Measurements from ENCODE around the gene PYY.
A peak's percentile ranks its signal among the peaks of the same experiment; 100 is the strongest.
"Not testable (repeated sequence)": the region's sequence is repeated elsewhere in the genome, so short reads cannot be mapped to it uniquely, and the experiment has no call there.

Gene PYY

DNA sequence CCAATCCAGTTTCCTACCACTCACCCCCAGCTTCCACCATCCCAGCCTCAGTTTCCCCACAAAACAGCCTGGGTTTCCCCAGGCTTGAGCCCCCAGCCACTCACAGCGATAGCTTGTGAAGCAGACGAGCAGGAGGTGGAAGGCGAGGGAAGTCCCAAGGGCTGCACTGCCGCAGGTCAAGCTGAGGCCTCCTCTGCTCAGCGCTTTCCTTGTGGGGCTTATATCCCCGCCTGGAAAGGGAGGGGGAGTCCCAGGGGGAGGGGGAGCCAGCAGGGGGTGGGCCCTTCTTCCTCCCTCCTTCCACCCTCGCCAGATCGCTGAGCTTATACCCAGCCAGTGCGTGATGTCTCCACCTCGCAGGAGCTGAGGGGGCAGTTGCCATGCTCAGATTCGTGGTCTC lies at the start of gene PYY:
Gene PYY (minus strand): TSS at position 195 of the 400 bp plus-strand sequence. CDS start 457 bp downstream, outside the sequence.
- peaks cover 60% of the 10 kb centered on the region for H3K27me3 ChIP-seq (ENCODE audit: insufficient read depth, low read length)
- H3K4me3 ChIP-seq (ENCODE audit: low read length): no peak within 1 kb of the TSS
- no peaks in the 10 kb centered on the region for H3K9me3 ChIP-seq (ENCODE audit: low read length)
- H3K4me1 ChIP-seq (ENCODE audit: insufficient read depth, low read length): peaks cover 6% of the 10 kb centered on the region
- peak within 1 kb of the TSS; percentile 9 for H2AFZ ChIP-seq (ENCODE audit: low read depth, low read length)
- no peaks in the 10 kb centered on the region for H3K36me3 ChIP-seq (ENCODE audit: insufficient read depth, low read length)

DNA sequence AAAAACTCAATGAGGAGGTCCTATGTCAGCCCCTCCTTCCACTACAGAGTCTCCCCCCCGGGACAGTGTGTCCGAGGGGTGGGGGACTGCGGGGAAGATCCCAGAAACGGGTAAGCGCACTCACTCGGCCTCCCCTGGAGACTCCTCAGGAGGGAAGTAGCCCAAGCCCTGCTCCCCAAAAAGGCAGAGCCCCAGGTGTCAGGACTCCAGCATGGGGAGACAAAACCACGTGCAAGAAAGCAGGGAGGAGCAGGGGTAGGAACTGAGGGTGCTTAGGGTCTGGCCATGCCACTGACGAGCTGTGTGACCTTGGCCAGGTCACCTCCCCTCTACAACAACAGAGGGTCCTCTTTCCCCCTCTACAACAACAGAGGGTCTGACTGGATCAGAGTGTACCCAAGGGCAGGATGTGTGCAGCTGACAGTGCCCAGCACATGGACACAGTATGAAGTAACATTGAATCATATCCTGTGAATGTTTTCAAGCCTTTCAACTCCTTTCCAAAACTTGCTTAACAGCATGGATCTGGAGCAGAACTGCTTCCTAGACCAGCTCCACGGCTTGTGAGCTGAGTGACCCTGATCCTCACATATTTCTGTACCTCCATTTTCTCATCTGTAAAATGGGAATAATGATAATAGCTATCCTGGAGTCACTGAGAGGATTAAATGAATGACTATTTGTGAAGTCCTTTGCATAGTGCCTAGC lies 48.6 kb upstream of the PYY start:
- Histone ChIP-seq H3K36me3 (ENCODE audit: insufficient read depth, low read length) (no peaks in the 10 kb centered on the region), H3K27me3 (ENCODE audit: insufficient read depth, low read length) (peaks cover 61% of the 10 kb centered on the region), H2AFZ (ENCODE audit: low read depth, low read length) (no peak overlapping the region), H3K4me1 (ENCODE audit: insufficient read depth, low read length) (no peaks in the 10 kb centered on the region), H3K4me3 (ENCODE audit: low read length) (no peak overlapping the region), H3K9me3 (ENCODE audit: low read length) (no peaks in the 10 kb centered on the region)

DNA sequence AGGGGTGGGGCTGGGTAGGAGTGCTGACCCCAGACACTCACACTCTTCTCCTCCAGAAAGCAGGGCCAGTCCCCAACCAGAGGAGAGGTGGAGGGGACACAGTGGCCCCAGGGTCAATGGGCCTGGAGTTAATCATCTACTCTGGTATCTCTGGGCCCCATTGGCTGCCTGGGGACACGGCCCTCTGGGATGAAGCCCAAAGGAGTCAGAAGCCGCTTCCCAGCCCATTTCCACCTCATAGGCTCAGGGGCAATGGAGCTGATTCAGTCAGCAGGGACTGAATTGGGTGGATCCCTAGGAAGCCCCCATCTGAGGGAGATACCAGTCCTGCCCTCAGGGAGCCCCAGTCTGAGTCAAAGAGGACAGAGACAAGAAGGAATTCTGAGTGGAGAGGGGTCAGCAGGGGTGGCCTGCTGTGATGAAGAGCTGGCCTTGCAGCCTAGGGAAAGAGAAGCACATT lies 47.8 kb upstream of the PYY start:
- no peak overlapping the region for H2AFZ ChIP-seq (ENCODE audit: low read depth, low read length)
- no peaks in the 10 kb centered on the region for H3K36me3 ChIP-seq (ENCODE audit: insufficient read depth, low read length)
- H3K9me3 ChIP-seq (ENCODE audit: low read length): no peaks in the 10 kb centered on the region
- no peaks in the 10 kb centered on the region for H3K4me1 ChIP-seq (ENCODE audit: insufficient read depth, low read length)
- peaks cover 61% of the 10 kb centered on the region for H3K27me3 ChIP-seq (ENCODE audit: insufficient read depth, low read length)
- H3K4me3 ChIP-seq (ENCODE audit: low read length): no peak overlapping the region

DNA sequence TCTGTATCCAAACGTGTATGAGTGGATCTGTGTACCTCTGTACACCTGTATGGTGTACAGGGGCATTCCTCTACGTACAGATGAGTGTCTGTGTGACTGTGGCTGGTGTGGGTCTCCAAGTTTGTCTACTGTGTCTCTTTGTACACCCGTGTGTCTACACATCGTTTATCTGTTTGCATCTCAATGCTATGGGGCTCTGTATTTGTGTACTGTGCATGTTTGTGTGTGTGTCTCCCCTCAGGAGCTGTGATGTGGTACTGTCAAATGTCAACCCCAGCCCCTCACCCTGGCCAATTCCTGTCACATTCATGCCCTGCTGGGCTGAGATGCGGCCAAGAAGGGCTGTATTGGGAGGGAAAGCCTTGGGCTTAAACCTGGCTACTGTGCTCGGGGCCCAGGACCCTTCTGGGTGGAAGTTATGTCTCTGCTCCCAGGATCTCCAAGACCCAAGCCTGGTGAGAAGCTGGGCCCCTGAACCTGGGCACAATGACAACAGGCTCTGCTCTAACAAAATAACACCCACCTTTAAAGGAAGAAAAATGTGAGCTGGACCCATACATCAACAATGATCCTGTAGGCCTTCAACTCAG lies 47.2 kb upstream of the PYY start:
- peaks cover 61% of the 10 kb centered on the region for H3K27me3 ChIP-seq (ENCODE audit: insufficient read depth, low read length)
- H3K9me3 ChIP-seq (ENCODE audit: low read length): no peaks in the 10 kb centered on the region
- no peak overlapping the region for H3K4me3 ChIP-seq (ENCODE audit: low read length)
- H3K4me1 ChIP-seq (ENCODE audit: insufficient read depth, low read length): no peaks in the 10 kb centered on the region
- H3K36me3 ChIP-seq (ENCODE audit: insufficient read depth, low read length): no peaks in the 10 kb centered on the region
- no peak overlapping the region for H2AFZ ChIP-seq (ENCODE audit: low read depth, low read length)

DNA sequence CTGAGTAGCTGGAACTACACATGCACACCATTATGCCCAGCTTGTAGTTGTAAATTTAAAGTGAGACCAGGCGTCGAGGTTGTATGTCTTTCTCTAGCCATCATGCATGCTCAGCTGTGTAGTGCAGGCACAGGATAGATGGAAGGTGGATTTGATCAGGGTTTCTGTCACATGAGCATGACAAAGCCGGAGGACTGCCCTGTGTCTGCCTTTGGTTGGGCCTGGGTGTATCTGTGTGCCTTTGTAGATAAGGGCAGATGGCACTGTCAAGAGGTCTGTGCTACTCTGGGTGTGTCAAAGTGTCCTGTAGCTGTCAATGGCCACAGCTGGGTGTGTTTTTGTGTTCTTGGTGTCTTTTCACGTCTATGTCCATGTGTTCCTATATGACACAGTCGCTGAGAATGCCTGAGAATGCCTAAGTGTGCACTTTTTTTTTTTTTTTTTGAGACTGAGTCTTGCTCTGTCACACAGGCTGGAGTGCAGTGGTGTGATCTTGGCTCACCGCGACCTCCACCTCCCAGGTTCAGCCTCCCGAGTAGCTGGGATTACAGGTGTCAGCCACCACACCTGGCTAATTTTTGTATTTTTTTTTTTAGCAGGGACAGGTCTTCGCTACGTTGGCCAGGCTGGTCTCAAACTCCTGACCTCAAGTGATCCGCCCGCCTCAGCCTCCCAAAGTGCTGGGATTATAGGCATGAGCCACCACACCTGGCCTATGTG lies 46.6 kb upstream of the PYY start:
- Histone ChIP-seq H3K27me3 (ENCODE audit: insufficient read depth, low read length) (peaks cover 56% of the 10 kb centered on the region), H3K36me3 (ENCODE audit: insufficient read depth, low read length) (no peaks in the 10 kb centered on the region), H3K9me3 (ENCODE audit: low read length) (no peaks in the 10 kb centered on the region), H3K4me1 (ENCODE audit: insufficient read depth, low read length) (no peaks in the 10 kb centered on the region), H2AFZ (ENCODE audit: low read depth, low read length) (no peak overlapping the region), H3K4me3 (ENCODE audit: low read length) (no peak overlapping the region)

DNA sequence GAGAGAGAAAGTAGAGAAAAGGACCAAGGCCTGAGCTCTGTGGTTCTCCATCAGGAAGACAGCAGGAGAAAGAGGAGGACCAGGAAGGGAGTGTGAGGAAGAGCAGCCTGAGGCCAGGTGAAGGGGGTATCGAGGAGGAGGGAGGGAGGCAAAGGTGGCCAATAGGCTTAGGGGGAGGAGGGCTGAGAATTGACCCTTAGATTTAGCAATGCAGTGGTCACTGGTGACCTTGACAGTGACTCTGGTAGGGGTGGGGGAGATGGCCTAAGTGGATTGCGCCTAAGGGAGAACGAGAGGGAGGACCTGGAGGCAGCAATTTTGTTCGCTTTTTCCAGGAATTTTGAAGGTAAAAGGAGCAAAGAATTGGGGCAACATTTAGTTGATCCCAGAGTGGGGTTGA lies 45.3 kb upstream of the PYY start:
- H3K4me3 ChIP-seq (ENCODE audit: low read length): no peak overlapping the region
- H3K4me1 ChIP-seq (ENCODE audit: insufficient read depth, low read length): no peaks in the 10 kb centered on the region
- no peak overlapping the region for H2AFZ ChIP-seq (ENCODE audit: low read depth, low read length)
- no peaks in the 10 kb centered on the region for H3K9me3 ChIP-seq (ENCODE audit: low read length)
- no peaks in the 10 kb centered on the region for H3K36me3 ChIP-seq (ENCODE audit: insufficient read depth, low read length)
- peaks cover 51% of the 10 kb centered on the region for H3K27me3 ChIP-seq (ENCODE audit: insufficient read depth, low read length)

DNA sequence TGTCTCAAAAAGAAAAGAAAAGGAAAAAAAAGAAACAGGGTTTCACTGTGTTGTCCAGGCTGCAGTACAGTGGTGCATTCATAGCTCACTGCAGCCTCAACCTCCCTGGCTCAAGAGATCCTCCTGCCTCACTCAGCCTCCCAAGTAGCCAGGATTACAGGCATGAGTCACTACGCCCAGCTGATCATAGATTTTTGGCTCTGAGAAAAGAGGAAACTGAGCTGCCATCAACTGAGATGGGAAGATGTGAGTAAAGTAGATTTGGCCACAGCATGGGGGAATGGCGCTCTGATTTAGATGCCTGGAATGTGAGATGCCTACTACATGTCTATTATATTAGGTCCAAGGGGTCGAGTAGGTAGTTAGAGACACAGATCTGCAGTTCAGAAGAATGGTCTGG lies 44.8 kb upstream of the PYY start:
- Histone ChIP-seq H3K36me3 (ENCODE audit: insufficient read depth, low read length) (no peaks in the 10 kb centered on the region), H3K4me3 (ENCODE audit: low read length) (no peak overlapping the region), H3K27me3 (ENCODE audit: insufficient read depth, low read length) (peaks cover 51% of the 10 kb centered on the region), H3K9me3 (ENCODE audit: low read length) (no peaks in the 10 kb centered on the region), H3K4me1 (ENCODE audit: insufficient read depth, low read length) (no peaks in the 10 kb centered on the region), H2AFZ (ENCODE audit: low read depth, low read length) (no peak overlapping the region)

DNA sequence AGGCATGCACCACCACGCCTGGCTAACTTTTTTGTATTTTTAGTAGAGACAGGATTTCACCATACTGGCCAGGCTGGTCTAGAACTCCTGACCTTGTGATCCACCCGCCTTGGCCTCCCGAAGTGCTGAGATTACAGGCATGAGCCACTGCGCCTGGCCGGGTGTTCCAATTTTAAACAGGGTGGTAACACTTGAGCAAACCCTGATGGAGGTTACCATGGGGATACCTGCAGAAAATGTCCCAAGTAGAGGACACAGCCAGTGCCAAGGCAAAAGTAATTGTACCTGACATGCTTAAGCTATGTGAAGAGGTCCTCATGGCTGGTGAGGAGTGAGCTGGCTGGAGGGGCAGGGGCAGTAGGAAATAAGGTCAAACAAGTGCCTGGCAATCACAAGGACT lies 43.4 kb upstream of the PYY start:
- H2AFZ ChIP-seq (ENCODE audit: low read depth, low read length); H3K9me3 ChIP-seq (ENCODE audit: low read length); H3K4me3 ChIP-seq (ENCODE audit: low read length); H3K36me3 ChIP-seq (ENCODE audit: insufficient read depth, low read length); H3K4me1 ChIP-seq (ENCODE audit: insufficient read depth, low read length): not testable (repeated sequence)
- peaks cover 43% of the 10 kb centered on the region for H3K27me3 ChIP-seq (ENCODE audit: insufficient read depth, low read length)

DNA sequence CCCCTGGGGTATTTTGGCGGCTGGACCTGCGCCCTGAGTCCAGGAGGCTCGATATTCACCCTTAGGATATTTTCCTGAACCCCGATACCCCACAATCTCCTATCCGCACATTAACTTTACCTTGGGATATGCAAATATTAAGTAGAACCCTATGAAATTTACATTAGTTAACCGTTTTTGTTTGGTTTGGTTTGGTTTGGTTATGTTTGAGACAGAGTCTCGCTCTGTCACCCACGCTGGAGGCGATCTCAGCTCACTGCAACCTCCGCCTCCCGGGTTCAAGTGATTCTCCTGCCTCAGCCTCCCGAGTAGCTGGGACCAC lies 41.4 kb upstream of the PYY start:
- H3K9me3 ChIP-seq (ENCODE audit: low read length): no peaks in the 10 kb centered on the region
- peaks cover 26% of the 10 kb centered on the region for H3K27me3 ChIP-seq (ENCODE audit: insufficient read depth, low read length)
- H3K4me1 ChIP-seq (ENCODE audit: insufficient read depth, low read length): no peaks in the 10 kb centered on the region
- H3K36me3 ChIP-seq (ENCODE audit: insufficient read depth, low read length): no peaks in the 10 kb centered on the region
- H3K4me3 ChIP-seq (ENCODE audit: low read length): no peak overlapping the region
- no peak overlapping the region for H2AFZ ChIP-seq (ENCODE audit: low read depth, low read length)

DNA sequence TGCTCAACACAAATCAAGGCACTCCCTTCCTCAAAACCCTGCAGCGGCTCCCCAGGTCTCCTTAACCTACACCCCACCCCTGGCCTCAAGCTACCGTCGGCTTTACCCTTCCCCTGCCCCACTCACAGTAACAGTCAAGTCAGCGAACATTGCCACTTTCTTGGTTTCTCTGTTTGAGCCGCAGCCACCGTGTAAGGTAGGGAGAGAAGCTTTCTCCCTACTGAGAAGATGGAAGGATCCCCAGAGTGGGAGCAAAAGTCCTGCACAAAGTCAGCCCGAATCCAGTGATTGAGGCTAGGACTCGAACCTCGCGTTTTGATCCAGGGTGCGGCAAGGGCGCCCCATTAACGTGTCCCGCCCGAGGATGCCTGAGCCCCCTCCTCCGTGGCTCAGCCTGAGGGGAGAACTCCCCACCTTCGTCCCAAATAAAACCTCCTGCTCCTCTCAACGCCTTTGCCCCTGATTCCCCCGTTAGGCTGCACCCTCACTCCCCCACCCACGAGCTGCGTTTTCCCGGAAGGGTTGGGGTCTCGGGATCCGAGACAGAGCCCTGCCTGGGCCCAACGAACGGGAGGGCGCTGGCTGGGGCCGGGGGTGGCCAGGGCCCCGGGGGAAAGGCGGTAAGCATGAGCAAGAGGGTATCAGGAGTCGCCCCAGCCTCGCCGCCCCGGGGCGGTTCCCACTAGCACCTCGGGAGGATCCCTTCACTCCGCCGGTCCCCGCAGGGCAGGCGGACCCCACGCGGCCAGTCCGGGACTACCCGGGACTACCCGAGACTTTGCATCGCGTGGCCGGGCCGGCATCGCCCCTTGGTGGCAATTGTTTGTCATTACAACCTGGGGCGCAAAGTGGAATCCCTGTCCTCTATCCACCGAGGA lies 40.8 kb upstream of the PYY start:
- Histone ChIP-seq H3K36me3 (ENCODE audit: insufficient read depth, low read length) (no peaks in the 10 kb centered on the region), H3K9me3 (ENCODE audit: low read length) (no peaks in the 10 kb centered on the region), H2AFZ (ENCODE audit: low read depth, low read length) (peak overlapping the region; percentile 3), H3K4me3 (ENCODE audit: low read length) (peak overlapping the region; percentile 11), H3K27me3 (ENCODE audit: insufficient read depth, low read length) (peaks cover 24% of the 10 kb centered on the region), H3K4me1 (ENCODE audit: insufficient read depth, low read length) (no peaks in the 10 kb centered on the region)

DNA sequence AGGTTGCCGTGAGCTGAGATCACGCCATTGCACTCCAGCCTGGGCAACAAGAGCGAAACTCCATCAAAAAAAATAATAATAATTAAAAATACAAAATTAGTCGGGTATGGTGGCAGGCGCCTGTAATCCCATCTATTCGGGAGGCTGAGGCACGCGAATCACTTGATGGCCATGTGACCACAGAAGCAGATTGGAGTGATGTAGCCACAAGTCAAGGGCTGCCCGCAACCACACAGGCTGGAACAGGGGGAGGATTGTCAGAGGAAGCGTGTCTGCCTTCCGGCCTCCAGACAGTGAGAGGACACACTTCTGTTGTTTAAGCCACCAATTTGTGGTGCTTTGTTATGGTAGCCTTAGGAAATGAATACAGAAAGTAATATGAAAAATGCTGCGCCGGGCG lies 38.9 kb upstream of the PYY start:
- Histone ChIP-seq H3K9me3 (ENCODE audit: low read length) (no peaks in the 10 kb centered on the region), H3K4me1 (ENCODE audit: insufficient read depth, low read length) (no peaks in the 10 kb centered on the region), H3K27me3 (ENCODE audit: insufficient read depth, low read length) (peaks cover 19% of the 10 kb centered on the region), H3K36me3 (ENCODE audit: insufficient read depth, low read length) (no peaks in the 10 kb centered on the region), H3K4me3 (ENCODE audit: low read length) (no peak overlapping the region), H2AFZ (ENCODE audit: low read depth, low read length) (no peak overlapping the region)

DNA sequence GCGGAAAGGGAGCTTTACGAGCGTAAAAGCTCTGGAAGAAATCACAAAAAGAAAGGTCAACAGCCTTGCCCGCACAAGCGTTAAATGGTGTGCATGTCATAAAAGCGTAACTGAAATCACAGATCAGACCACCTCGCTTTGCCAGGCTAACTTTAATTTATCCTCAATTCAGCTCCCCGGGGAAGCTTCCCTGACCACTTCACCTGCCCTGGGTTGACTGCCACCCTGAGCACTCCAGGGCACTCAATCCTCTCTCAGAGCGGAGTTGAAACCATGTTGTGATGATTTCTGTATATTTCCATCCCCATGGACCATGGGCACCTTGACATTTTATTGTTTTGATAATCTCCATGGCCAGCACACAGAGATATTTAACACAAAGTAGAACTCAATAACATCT lies 34.6 kb upstream of the PYY start:
- no peaks in the 10 kb centered on the region for H3K36me3 ChIP-seq (ENCODE audit: insufficient read depth, low read length)
- peaks cover 32% of the 10 kb centered on the region for H3K27me3 ChIP-seq (ENCODE audit: insufficient read depth, low read length)
- no peak overlapping the region for H2AFZ ChIP-seq (ENCODE audit: low read depth, low read length)
- H3K9me3 ChIP-seq (ENCODE audit: low read length): no peaks in the 10 kb centered on the region
- no peak overlapping the region for H3K4me3 ChIP-seq (ENCODE audit: low read length)
- no peaks in the 10 kb centered on the region for H3K4me1 ChIP-seq (ENCODE audit: insufficient read depth, low read length)
